PFSK-1 (cell line): ENCODE measurements around the gene RSAD2.

Experiments used
- FOXP2 ChIP-seq: optimal IDR thresholded peaks from 2 replicates; pipeline ENCODE3; 2011; ENCODE audit warnings: borderline replicate concordance, control low read depth, inconsistent platforms; ENCODE audit not compliant: insufficient read depth; ENCODE audit errors: extremely low read length, extremely low read depth
- POLR2AphosphoS5 ChIP-seq: IDR thresholded peaks from 2 replicates; pipeline ENCODE4 v1.6.1; 2012; ENCODE audit warnings: low read depth, mild to moderate bottlenecking, control low read depth, low read length, moderate library complexity
- REST ChIP-seq, 2 experiments: IDR thresholded peaks; 2 replicates each; pipeline versions ENCODE4 v1.6.1 to v1.8.0; 2011 to 2012; ENCODE audit warnings: low read depth in 2 of 2, low read length in 2 of 2, control low read depth in 1 of 2, inconsistent platforms in 1 of 2, mild to moderate bottlenecking in 1 of 2, moderate library complexity in 1 of 2; ENCODE audit not compliant: insufficient read depth in 1 of 2
- SIN3A ChIP-seq: IDR thresholded peaks from 2 replicates; pipeline ENCODE4 v1.6.1; 2012; ENCODE audit warnings: mild to moderate bottlenecking, low read length, moderate library complexity, borderline replicate concordance; ENCODE audit not compliant: insufficient read depth
- TAF1 ChIP-seq: IDR thresholded peaks from 2 replicates; pipeline ENCODE4 v1.6.1; 2012; ENCODE audit warnings: low read length, control low read depth, borderline replicate concordance; ENCODE audit not compliant: insufficient read depth

GRCh38 chr2:6928452-6928851 lies 50.9 kb downstream of the RSAD2 start:
- no peak for TF ChIP-seq TAF1
- TF ChIP-seq SIN3A = no peak
- no peak for TF ChIP-seq POLR2AphosphoS5
- no peak for TF ChIP-seq FOXP2
- no peak for TF ChIP-seq REST (IDR thresholded peaks at IDR 0.05; ENCODE audit: insufficient read depth in 1 of 2, low read depth in 2 of 2, low read length in 2 of 2)
